IPS-11a (cell line): Measurements from ENCODE around the gene TRPM7.
"Not testable (repeated sequence)": the region's sequence is repeated elsewhere in the genome, so short reads cannot be mapped to it uniquely, and the experiment has no call there.

Experiments
- H3K4me3 ChIP-seq: one replicate; pipeline ENCODE4 v1.5.1; 2013; ENCODE audit warnings: low read depth, low read length, control low read depth

The TRPM7 gene, protein sequence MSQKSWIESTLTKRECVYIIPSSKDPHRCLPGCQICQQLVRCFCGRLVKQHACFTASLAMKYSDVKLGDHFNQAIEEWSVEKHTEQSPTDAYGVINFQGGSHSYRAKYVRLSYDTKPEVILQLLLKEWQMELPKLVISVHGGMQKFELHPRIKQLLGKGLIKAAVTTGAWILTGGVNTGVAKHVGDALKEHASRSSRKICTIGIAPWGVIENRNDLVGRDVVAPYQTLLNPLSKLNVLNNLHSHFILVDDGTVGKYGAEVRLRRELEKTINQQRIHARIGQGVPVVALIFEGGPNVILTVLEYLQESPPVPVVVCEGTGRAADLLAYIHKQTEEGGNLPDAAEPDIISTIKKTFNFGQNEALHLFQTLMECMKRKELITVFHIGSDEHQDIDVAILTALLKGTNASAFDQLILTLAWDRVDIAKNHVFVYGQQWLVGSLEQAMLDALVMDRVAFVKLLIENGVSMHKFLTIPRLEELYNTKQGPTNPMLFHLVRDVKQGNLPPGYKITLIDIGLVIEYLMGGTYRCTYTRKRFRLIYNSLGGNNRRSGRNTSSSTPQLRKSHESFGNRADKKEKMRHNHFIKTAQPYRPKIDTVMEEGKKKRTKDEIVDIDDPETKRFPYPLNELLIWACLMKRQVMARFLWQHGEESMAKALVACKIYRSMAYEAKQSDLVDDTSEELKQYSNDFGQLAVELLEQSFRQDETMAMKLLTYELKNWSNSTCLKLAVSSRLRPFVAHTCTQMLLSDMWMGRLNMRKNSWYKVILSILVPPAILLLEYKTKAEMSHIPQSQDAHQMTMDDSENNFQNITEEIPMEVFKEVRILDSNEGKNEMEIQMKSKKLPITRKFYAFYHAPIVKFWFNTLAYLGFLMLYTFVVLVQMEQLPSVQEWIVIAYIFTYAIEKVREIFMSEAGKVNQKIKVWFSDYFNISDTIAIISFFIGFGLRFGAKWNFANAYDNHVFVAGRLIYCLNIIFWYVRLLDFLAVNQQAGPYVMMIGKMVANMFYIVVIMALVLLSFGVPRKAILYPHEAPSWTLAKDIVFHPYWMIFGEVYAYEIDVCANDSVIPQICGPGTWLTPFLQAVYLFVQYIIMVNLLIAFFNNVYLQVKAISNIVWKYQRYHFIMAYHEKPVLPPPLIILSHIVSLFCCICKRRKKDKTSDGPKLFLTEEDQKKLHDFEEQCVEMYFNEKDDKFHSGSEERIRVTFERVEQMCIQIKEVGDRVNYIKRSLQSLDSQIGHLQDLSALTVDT (N-terminal part only)

DNA sequence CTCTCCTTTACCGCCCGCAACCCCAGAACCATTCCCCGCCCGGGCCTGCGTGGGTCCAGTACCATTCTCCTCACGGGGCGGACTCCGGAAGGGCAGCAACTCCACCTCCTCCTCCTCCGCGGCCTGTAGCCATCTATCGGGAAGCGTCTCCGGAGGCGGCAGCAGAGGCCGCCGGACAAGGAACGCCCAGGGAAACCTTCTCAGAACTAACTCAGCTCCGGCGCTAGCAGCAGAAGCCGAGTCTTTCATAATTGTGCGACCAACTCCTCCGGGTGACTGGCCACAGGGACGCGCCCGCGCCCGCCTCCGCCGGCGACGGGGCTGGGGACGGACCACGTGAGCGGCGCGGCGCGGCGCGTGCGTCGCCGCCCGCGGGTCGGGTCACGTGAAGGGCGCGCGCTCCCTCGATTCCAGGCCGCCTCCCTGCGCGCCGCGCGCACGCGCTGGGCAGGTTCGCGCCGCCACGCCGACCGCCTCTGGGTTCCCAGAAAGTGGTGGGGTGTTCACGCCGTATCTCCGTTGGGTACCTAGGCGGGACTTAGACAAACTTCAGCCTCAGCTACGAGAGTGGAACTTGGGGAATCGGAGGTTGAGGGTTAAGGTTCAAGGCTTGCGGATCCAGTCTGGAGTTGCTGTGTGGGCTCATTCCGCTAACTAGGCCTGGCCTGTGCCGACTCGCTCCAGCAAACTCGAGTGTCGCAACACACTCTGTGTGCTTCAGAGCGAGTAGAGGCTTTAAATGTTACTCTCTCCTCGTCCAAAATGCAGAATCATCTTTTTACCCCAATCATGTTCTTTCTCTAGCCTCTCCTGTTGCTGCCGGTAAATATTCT is at the start of gene TRPM7:
Gene TRPM7 (minus strand): TSS at position 329 of the 833 bp plus-strand sequence. CDS start 264 bp downstream, at position 65.
- peak within 1 kb of the TSS; percentile 94 for H3K4me3 ChIP-seq

DNA sequence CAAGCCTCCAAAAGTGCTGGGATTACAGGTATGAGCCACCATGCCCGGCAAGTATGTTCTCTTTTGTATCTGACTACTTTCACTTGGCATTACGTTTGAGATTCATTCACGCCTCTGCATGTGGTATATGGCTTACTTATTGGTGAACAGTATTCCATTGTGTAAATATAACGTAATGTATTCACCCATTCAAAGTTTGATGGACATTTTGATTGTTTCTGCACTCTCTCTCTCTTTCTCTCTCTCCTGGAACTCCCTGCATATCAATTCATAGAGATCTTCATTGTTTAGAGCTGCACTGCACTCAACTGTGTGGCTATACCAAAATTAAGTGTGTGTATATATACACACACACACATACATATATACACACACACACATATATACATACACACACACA is 48.6 kb upstream of the TRPM7 start:
- no peak overlapping the region for H3K4me3 ChIP-seq

DNA sequence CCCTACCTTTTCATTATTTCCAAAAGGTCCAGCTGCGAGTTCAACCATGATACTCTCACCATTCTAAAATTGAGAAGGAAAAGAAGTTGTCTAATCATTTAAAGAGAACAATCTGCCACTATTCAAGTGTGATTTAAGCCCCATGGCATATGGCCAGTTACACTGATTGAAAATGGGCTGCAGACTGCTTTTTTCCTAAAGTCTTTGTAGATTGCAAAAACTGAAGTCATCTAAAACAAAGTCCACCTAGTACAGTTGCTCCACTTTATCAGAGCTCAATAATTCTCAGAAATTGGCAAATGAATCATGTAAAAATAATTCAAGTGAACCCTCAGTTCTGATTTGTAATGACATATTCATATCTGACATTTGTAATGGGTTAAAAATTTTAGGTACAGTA is 39.7 kb upstream of the TRPM7 start:
- no peak overlapping the region for H3K4me3 ChIP-seq

DNA sequence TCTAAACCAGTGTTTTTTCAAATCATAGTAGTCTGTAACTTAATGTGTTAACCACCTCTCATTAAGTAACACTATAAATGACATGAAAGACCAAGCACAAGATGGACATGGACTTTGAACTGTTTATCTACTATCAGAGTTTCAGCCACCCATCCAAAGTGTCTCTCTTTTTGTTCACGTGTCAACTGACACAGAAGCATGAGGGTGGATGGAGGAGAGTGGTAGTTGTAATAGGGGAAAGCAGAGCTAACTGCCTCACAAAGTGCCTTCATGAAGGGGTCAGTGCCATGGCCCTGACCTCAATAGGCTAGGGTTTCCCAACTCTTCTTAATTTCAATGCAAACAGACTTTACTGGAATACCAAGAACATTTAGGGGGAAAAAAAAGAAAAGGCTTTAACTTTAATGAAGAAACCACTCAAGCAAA is 32.1 kb upstream of the TRPM7 start:
- H3K4me3 ChIP-seq: no peak overlapping the region

DNA sequence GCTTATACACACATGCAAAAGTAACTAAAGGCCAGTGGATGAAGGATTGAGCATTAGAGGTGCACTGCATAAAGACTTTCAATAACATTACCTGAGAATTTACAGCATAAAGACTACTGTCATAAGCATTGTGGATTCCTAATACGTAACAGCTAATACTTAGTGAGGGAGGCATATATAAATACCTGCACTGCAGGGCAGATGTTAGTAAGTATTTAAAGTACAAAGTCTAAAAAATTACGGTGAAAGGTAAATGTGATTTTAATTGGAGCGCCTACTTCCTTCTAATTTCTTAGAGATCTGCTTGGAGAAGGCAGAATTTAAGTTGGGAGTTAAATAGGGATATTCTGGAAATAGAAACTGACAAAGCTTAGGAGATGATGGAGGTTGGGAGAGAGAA is 25.4 kb upstream of the TRPM7 start:
- no peak overlapping the region for H3K4me3 ChIP-seq

DNA sequence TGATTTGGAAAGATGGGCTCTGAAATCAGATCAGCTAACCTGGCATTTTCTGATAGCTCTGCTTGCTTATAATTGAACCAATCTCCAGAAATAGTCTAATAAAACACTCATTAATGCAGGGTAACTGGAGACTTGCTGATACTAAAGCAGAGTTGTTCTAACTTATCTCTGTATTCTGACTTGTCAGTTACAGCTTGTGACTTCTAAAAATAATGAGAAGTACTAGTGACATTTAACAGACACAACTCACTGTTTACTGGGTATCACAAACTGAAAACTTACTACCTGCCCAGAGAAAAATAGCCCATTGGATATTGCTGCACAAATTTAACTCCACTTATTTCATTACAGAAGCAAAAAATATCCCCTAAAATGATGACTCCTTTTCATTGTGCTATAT is 24.0 kb upstream of the TRPM7 start:
- no peak overlapping the region for H3K4me3 ChIP-seq

DNA sequence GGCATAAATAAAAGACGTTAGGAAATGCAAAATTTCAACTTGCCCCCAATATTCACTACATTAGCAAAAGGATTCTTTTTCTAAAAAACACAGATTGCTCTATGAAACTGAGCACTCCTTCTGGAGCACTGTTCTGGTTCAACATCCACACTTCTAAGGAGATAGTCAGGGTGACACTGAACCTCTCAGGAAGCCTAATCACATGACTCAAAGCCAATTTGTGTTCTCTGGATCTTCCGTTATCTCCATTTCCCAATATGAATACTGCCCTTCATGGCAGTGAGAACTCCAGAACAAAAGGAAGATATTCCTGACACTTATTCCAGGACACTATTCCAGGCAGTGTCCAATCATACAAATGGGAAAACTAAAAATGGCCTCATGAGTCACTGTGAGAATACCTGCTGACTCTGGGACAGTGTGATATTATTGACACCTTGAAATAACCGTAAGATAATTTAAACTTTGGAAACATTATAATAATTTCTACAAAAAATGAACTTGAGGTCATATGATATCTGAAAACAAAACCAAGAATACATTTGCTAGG is 21.4 kb upstream of the TRPM7 start:
- H3K4me3 ChIP-seq: no peak overlapping the region

DNA sequence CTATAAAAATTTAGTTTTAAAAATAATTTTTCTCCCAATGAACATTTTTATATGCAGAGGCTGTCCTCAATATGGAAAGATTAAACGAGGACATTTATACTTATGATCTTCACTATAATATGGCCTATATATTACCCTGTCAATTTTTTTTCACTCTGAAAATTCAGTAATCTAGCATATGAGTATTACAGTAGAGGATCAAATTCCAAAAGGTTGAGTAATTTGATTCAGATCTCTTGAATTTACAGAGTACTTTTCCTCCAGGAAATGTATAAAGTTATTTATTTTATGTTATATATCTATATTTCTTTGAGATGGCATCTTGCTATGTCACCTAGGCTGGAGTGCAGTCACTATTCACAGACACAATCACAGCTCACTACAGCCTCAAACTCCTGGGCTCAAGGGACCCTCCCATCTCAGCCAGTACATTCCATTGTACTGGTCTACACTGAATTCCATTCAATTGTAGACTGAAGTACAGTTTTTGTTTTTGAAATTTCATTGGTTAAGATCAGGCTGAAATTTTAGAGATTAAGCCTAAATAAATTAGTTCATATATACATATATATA is 16.3 kb upstream of the TRPM7 start:
- no peak overlapping the region for H3K4me3 ChIP-seq

DNA sequence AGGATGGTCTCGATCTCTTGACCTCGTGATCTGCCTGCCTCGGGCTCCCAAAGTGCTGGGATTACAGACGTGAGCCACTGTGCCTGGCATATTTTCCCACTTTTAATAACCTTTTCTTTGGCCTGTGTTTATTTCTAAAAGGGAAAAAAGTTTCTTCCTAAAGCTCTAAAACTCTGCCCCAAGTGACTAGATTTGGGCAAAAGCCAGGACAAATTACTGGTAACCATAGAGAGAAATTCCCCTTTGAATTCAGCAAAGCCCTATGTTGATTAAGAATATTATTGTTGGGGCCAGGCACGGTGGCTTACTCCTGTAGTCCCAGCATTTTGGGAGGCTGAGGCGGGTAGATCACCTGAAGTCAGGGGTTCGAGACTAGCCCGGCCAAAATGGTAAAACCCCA is 11.5 kb upstream of the TRPM7 start:
- H3K4me3 ChIP-seq: no peak overlapping the region

DNA sequence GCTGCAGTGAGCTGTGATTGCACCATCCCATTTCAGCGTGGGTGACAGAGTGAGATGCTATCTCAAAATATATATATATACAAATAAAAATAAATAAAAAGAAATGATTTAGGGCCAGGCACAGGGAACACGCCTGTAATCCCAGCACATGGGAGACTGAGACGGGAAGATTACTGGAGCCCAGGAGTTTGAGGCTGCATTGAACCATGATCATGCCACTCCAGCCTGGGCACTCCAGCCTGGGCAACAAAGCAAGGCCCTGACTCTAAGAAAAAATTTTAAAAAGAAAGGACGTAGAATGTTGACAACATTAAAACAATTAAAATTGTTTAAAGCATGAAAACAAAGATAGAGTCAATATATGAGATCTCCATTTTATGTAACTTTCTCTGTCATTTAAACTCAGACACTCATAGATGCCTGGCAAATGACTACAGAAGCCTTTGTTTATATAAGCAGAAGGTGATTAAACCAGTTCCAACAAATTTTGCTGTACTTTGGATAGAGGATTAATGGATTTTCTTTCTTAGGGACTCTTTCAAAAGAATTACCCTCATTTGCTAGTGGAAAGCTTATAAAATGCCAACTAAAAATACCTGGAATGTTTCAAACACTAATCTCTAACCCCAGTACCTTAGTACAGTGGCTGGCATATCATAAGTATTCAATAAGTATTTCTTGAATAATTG is 10.7 kb upstream of the TRPM7 start:
- H3K4me3 ChIP-seq: no peak overlapping the region

DNA sequence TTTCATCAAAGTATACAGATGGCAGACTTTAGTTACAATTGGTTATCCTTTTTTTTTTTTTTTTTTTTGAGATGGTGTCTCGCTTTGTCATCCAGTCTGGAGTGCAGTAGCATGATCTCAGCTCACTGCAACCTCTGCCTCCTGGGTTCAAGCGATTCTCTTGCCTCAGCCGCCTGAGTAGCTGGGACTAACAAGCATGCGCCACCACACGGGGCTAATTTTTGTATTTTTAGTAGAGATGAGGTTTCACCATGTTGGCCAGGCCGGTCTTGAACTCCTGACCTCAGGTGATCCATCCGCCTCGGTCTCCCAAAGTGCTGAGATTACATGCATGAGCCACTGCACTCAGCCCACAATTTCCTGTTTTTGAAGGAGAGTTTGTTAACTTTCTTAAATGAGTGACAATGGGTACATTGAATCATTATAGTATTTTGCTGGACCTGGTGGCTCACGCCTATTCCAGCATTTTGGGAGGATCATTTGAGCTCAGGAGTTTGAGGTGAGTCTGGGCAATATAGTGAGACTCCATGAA is 8.1 kb upstream of the TRPM7 start:
- not testable (repeated sequence) for H3K4me3 ChIP-seq

DNA sequence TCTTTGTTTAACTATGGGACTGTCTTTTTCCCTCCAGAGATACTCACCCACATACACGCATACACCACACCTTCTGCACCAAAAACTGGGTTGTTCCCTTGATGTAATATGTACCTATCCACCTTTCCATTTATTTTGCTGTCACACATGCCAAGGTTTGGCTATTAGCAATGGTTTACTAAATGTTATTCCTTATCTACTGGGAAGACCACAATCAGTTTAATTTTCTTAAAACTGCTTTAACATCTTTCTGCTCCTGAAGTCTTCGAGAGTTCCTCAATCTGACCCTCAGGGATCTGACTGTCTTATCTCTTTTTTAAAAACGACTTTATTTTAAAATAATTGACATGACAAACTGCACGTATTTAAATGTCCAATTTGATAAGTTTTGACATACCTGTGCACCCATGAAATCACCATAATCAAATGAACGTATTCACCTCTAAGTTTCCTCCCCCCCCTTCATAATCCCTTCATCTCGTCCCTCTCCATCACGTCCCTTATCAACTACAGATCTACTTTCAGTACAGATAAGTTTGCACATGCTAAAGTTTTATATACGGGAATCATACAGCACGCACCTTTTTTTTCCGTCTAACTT is 805 bp upstream of the TRPM7 start:
- H3K4me3 ChIP-seq: peak overlapping the region; percentile 94

DNA sequence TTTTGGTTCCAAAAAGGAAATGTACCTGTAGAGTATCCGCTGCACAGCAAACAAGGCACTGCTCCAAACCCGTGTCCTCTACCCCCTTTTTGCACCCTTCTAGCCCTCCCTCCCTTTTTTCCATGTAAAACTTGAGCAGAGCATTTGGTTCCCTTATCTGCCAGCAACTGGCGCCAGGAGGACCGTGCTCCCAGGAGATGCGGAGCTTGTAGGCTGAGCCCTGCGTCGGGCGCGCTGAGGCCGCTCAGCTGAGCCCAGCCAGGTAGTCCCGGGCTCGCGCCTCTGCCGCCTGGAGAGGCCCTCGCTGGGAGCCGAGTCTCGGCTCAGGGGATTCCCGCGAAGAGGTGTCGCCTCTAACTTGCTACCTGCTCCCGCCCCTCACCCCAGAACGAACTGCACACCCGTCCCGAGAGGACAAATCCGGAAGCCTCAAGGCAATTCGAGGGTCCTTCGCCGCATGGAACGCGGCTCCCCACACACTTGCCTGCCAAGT is 575 bp downstream of the TRPM7 start:
- H3K4me3 ChIP-seq: peak overlapping the region; percentile 94

DNA sequence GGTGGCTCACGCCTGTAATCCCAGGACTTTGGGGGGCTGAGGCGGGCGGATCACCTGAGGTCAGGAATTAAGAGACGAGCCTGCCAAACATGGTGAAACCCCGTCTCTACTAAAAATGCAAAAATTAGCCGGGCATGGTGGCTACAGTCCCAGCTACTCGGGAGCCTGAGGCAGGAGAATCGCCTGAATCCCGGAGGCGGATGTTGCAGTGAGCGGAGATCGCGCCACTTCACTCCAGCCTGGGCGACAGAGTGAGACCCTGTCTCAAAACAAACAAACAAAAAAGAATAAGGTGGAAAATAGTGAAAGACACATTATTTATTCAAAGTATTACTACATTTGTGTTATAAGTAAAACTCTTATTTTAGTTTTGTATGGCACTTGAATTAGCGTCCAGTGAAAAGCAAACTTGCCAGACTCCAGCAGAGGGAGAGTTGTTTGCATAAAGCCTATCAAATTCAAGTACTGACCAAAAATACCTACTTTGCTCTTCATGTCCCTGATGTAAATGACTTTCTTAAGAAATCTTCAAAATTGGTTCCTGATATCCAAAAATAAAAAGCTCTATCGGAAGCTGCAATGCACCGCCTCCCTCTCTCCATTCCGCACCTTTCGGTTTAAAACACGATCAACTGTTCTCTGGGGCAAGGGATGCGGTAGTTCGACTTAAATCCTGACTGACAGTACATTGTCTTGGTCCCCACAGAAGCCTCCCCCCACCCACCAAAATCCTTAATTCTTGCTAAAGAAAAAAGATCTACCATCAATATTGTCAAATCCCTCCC is 1.2 kb downstream of the TRPM7 start:
- H3K4me3 ChIP-seq: peak overlapping the region; percentile 94

DNA sequence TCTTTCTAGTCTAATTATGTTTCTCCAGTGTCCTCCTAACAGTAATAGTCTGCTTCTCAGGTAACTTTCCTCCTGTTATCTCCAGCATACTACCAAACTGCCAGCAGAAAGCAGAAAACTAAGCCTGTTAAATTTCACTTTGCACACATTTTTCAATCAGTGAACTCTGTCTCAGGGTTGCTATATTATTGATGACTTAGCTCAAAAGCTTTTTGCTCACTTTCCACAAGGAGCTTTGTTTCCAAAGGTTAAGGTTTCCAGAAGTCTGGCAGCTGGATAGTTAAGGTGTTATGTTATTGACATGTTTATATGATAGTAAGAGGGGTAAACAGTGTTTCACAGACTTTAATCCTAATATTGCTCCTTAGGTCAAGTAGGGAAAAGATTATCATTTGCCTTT is 5.1 kb downstream of the TRPM7 start:
- H3K4me3 ChIP-seq: no peak overlapping the region

DNA sequence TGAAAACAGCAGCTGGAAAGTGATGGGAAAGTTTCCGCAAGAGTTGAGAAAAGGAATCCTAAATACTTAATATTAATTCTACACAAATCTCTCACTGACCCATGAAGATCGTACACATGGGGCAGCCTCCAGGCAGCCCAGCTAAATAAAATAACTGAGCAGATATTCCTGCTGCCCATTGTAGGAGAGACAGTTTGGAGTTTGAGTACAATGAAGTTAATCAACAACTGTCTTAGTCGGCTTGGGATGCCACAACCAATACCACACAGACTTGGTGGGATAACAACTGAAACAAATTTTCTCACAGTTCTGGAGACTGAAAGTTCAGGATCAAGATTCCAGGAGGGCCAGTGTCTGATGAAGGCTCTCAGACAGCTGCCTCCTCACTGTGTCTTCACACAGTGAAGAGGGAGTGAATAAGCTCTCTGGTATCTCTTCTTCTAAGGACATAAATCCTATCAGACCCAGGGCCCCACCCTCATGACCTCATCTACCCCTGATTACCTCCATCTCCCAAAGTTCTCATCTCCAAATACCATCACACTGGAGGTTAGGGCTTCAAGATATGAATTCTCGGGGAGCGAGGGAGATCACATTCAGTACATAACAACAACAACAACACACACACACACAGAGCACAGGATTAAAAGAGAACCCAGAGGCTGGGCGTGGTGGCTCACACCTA is 9.7 kb downstream of the TRPM7 start:
- no peak overlapping the region for H3K4me3 ChIP-seq
